GM12872 (cell line): ENCODE data around the gene RNF224.

Source experiments
- CTCF ChIP-seq: IDR thresholded peaks from 3 replicates; pipeline ENCODE4 v1.5.1; 2011; ENCODE audit warnings: low read depth, mild to moderate bottlenecking, low read length, moderate library complexity; ENCODE audit not compliant: insufficient read depth

The RNF224 gene

GRCh38 chr9:137272241-137273094 lies 45.2 kb downstream of the RNF224 start:
- TF ChIP-seq CTCF, result no peak

- no peak for TF ChIP-seq CTCF
These were observed 45.8 kb downstream of the RNF224 start for GRCh38 chr9:137273095-137273490.

- TF ChIP-seq CTCF, result no peak
These were observed 46.5 kb downstream of the RNF224 start for GRCh38 chr9:137273611-137274320.

- TF ChIP-seq CTCF, result no peak
These were observed 47.9 kb downstream of the RNF224 start for GRCh38 chr9:137275203-137275587.

- TF ChIP-seq CTCF, result no peak
These were observed 48.5 kb downstream of the RNF224 start for GRCh38 chr9:137275588-137276472.

GRCh38 chr9:137276473-137277328 lies 49.4 kb downstream of the RNF224 start:
- no peak for TF ChIP-seq CTCF
